HEK293T (cell line): ENCODE measurements around the gene CBLB.

ENCODE experiments used
- ARNT ChIP-seq: fragments of 450-650 bp; IDR thresholded peaks from 2 replicates; pipeline ENCODE4 v1.6.1; 2017; ENCODE audit warnings: mild to moderate bottlenecking
- ELF4 ChIP-seq: fragments of 450-650 bp; IDR thresholded peaks from 2 replicates; pipeline ENCODE4 v1.6.1; 2017; ENCODE audit warnings: antibody characterized with exemption
- FOXM1 ChIP-seq: fragments of 450-650 bp; IDR thresholded peaks from 2 replicates; pipeline ENCODE4 v1.6.1; 2017; ENCODE audit warnings: mild to moderate bottlenecking, borderline replicate concordance
- SP1 ChIP-seq: fragments of 450-650 bp; IDR thresholded peaks from 2 replicates; pipeline ENCODE4 v1.6.1; 2017
- SUZ12 ChIP-seq: fragments of 450-650 bp; IDR thresholded peaks from 2 replicates; pipeline ENCODE4 v1.6.1; 2016; ENCODE audit warnings: mild to moderate bottlenecking
- TARDBP ChIP-seq: fragments of 450-650 bp; IDR thresholded peaks from 2 replicates; pipeline ENCODE4 v1.6.1; 2016
- ZNF384 ChIP-seq: fragments of 450-650 bp; IDR thresholded peaks from 2 replicates; pipeline ENCODE4 v1.6.1; 2016

DNA sequence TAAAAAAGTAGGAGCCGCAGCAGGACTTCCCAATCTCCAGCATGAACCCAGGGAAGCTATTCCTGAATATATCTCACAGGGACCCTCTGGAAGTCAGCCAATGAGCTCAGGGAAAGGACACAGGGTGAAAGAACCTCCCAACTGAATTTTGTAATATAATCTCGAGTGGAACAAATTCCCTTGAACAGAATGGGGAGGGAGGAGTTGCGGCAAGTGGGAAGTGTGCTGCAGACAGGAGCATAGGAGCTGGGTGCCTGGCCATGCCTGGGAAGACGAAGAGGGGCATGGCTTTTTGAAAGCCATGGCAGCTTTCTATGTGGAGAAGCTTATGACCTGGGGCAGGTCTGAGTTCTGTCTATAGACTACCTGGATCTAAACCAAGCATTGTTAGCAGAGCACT lies 98.4 kb downstream of the CBLB start:
- no peak for TF ChIP-seq ELF4
- no peak for TF ChIP-seq ZNF384
- TF ChIP-seq SP1: no peak
- no peak for TF ChIP-seq TARDBP
- TF ChIP-seq SUZ12: no peak
- TF ChIP-seq FOXM1: no peak
- TF ChIP-seq ARNT: no peak
